Esophagus muscularis mucosa (tissue), 4 donors: ENCODE measurements around the gene DMAC2L.

Experiments used
- CTCF ChIP-seq, 3 experiments: fragments of 200-600 bp in 2 of 3; fragments of 450-650 bp in 1 of 3; sonication (generic) in 2 of 3; IDR thresholded peaks; one replicate each; pipeline ENCODE4 v1.5.1; 2017 to 2019; ENCODE audit warnings: antibody characterized with exemption in 3 of 3, mild to moderate bottlenecking in 2 of 3, moderate library complexity in 1 of 3
- EP300 ChIP-seq: sonication (generic); formaldehyde crosslinking; IDR thresholded peaks from one replicate; pipeline ENCODE4 v1.6.1; 2017; ENCODE audit warnings: antibody characterized with exemption
- POLR2A ChIP-seq: fragments of 450-650 bp; IDR thresholded peaks from one replicate; pipeline ENCODE4 v1.6.1; 2017; ENCODE audit warnings: antibody characterized with exemption, moderate library complexity, mild to moderate bottlenecking, low read depth
- POLR2AphosphoS5 ChIP-seq, 2 donors: sonication (generic); formaldehyde crosslinking; IDR thresholded peaks; one replicate each; pipeline ENCODE4 v1.6.1; 2017; ENCODE audit warnings: antibody characterized with exemption in 2 of 2

- TF ChIP-seq POLR2A: no peak
- TF ChIP-seq CTCF (IDR thresholded peaks at IDR 0.05): no peak
- no peak for TF ChIP-seq POLR2AphosphoS5 (IDR thresholded peaks at IDR 0.05)
- no peak for TF ChIP-seq EP300
Measured at GRCh38 chr14:50373959-50374358, 61.8 kb downstream of the DMAC2L start.
